HepG2 (cell line): Measurements from ENCODE around the gene TBX19. TPM values are rescaled to one million over a fixed set of nuclear protein-coding genes. Genes with fewer than 3 reads are reported as not detected.
"Not testable (repeated sequence)": the region's sequence is repeated elsewhere in the genome, so short reads cannot be mapped to it uniquely, and the experiment has no call there.

Source experiments
- ATAC-seq: fragments of 200-7000 bp; cut with Tn5 transposase; 3 replicates; pipeline ENCODE4 v1.9.1; 2020; ENCODE audit warnings: mild to moderate bottlenecking, moderate library complexity
- BruUV-seq: library from RNA; stranded (reverse); fragments of 400-500 nt; replicated peaks from 2 replicates; lab custom pipeline; 2021; lab: Mats Ljungman, UMichigan
- CTCF ChIA-PET: fragments of 300-600 bp; formaldehyde crosslinking; extraction: SDS; loops from one replicate; lab custom pipeline; 2021; ENCODE audit warnings: low total read pairs, inconsistent platforms, low intra/inter-chr PET ratio; lab: Yijun Ruan, JAX
- POLR2A ChIA-PET: fragments of 350-600 bp; sonication (Branson Sonifier 250); formaldehyde crosslinking; loops from one replicate; lab custom pipeline; 2020; ENCODE audit warnings: antibody characterized with exemption, inconsistent platforms; lab: Yijun Ruan, JAX
- DNase-seq: peaks from one replicate; pipeline ENCODE4 v3.0.0-alpha.2; 2015; ENCODE audit warnings: low spot score
- FAIRE-seq: peaks from 3 replicates; lab custom pipeline; 2011; peaks lifted over from hg19 to GRCh38; lab: Jason Lieb, UNC
- H2AFZ ChIP-seq: one replicate; pipeline ENCODE4 v1.6.1; 2011; ENCODE audit warnings: low read length, inconsistent platforms
- H3K27ac ChIP-seq: fragments of 300-600 bp; 3 replicates; pipeline ENCODE4 v1.8.0; 2011; ENCODE audit warnings: mixed run types, mild to moderate bottlenecking, mixed read lengths, low read length, inconsistent platforms; ENCODE audit not compliant: insufficient read depth; ENCODE audit errors: extremely low read length
- H3K27me3 ChIP-seq, 2 experiments: fragments of 200-600 bp in 1 of 2; 2 replicates in 1 of 2; 3 replicates in 1 of 2; pipeline versions ENCODE4 v1.6.0 to v1.8.0; 2011; ENCODE audit warnings: low read length in 2 of 2, mild to moderate bottlenecking in 2 of 2, moderate library complexity in 2 of 2, inconsistent platforms in 1 of 2; ENCODE audit not compliant: insufficient read depth in 2 of 2, control insufficient read depth in 1 of 2
- H3K36me3 ChIP-seq, 2 experiments: fragments of 200-600 bp in 1 of 2; replicated peaks in 1 of 2; 2 replicates in 1 of 2; 3 replicates in 1 of 2; pipeline versions ENCODE4 v1.5.1 to v1.8.0; 2011; ENCODE audit warnings: low read length in 2 of 2, inconsistent platforms in 1 of 2; ENCODE audit not compliant: insufficient read depth in 2 of 2, control insufficient read depth in 1 of 2
- H3K4me1 ChIP-seq: 2 replicates; pipeline ENCODE4 v1.5.1; 2012; ENCODE audit warnings: low read length, inconsistent platforms; ENCODE audit not compliant: insufficient read depth
- H3K4me2 ChIP-seq: 2 replicates; pipeline ENCODE4 v1.6.0; 2011; ENCODE audit warnings: low read depth, low read length, inconsistent platforms
- H3K4me3 ChIP-seq, 3 experiments: fragments of 200-600 bp in 1 of 3; sonication (generic), shearing (Covaris generic) in 1 of 3; replicated peaks in 1 of 3; 2 replicates each; pipeline ENCODE4 v1.5.1; 2011 to 2016; ENCODE audit warnings: low read length in 3 of 3, inconsistent platforms in 2 of 3, low read depth in 2 of 3, mild to moderate bottlenecking in 2 of 3, control low read depth in 1 of 3, mixed read lengths in 1 of 3; ENCODE audit not compliant: insufficient read depth in 1 of 3
- H3K79me2 ChIP-seq: one replicate; pipeline ENCODE4 v1.6.1; 2011; ENCODE audit warnings: low read length, inconsistent platforms; ENCODE audit not compliant: insufficient read depth
- H3K9ac ChIP-seq: 2 replicates; pipeline ENCODE4 v1.6.0; 2011; ENCODE audit warnings: mild to moderate bottlenecking, low read depth, low read length, inconsistent platforms; ENCODE audit not compliant: insufficient read depth
- H3K9me3 ChIP-seq: 2 replicates; pipeline ENCODE4 v1.5.1; 2012; ENCODE audit warnings: mild to moderate bottlenecking, low read length
- H4K20me1 ChIP-seq: 2 replicates; pipeline ENCODE4 v1.6.0; 2011; ENCODE audit warnings: inconsistent platforms, mild to moderate bottlenecking, low read length, moderate library complexity; ENCODE audit not compliant: insufficient read depth
- ARID5B ChIP-seq: IDR thresholded peaks from 2 replicates; pipeline ENCODE4 v1.4.0; 2020; ENCODE audit warnings: mild to moderate bottlenecking, missing genetic modification reagents
- ATF4 ChIP-seq, 2 experiments: fragments of 450-650 bp in 1 of 2; sonication (generic) in 1 of 2; formaldehyde crosslinking; IDR thresholded peaks; 2 replicates each; pipeline versions ENCODE4 v1.5.0 to v1.8.0; 2020 to 2022; ENCODE audit warnings: mild to moderate bottlenecking in 1 of 2, missing genetic modification reagents in 1 of 2
- FOXK1 ChIP-seq: sonication (generic); formaldehyde crosslinking; IDR thresholded peaks from 2 replicates; pipeline ENCODE4 v1.4.0; 2020; ENCODE audit warnings: low read depth, missing genetic modification reagents, borderline replicate concordance
- GATAD2A ChIP-seq: IDR thresholded peaks from 2 replicates; pipeline ENCODE4 v1.6.1; 2016
- ISX ChIP-seq: sonication (generic); formaldehyde crosslinking; conservative IDR thresholded peaks from 2 replicates; pipeline ENCODE4 v1.5.0; 2020; ENCODE audit warnings: missing genetic modification reagents
- KAT8 ChIP-seq: IDR thresholded peaks from 2 replicates; pipeline ENCODE4 v1.6.1; 2016; ENCODE audit warnings: missing genetic modification reagents, missing compliant biosample characterization
- NR2F1 ChIP-seq, 2 experiments: fragments of 450-650 bp in 1 of 2; formaldehyde crosslinking in 1 of 2; IDR thresholded peaks; 2 replicates each; pipeline versions ENCODE4 v1.5.0 to v1.6.1; 2016 to 2020; ENCODE audit warnings: mild to moderate bottlenecking in 1 of 2, missing compliant biosample characterization in 1 of 2, missing genetic modification reagents in 1 of 2, moderate library complexity in 1 of 2
- RAD21 ChIP-seq: fragments of 450-650 bp; formaldehyde crosslinking; IDR thresholded peaks from 2 replicates; pipeline ENCODE4 v1.5.0; 2020; ENCODE audit warnings: mild to moderate bottlenecking
- SALL1 ChIP-seq: sonication (generic); formaldehyde crosslinking; IDR thresholded peaks from 2 replicates; pipeline ENCODE4 v1.8.0; 2022; ENCODE audit warnings: mild to moderate bottlenecking, missing genetic modification reagents
- TARDBP ChIP-seq: sonication (generic); formaldehyde crosslinking; IDR thresholded peaks from 2 replicates; pipeline ENCODE4 v1.8.0; 2022; ENCODE audit warnings: mild to moderate bottlenecking, missing genetic modification reagents
- TOPORS ChIP-seq: sonication (generic); formaldehyde crosslinking; IDR thresholded peaks from 2 replicates; pipeline ENCODE4 v1.8.0; 2023; ENCODE audit warnings: mild to moderate bottlenecking, missing genetic modification reagents
- ZNF205 ChIP-seq: IDR thresholded peaks from 2 replicates; pipeline ENCODE4 v1.6.1; 2018; ENCODE audit warnings: missing biosample characterization, missing genetic modification reagents
- ZNF350 ChIP-seq: sonication (generic); formaldehyde crosslinking; IDR thresholded peaks from 2 replicates; pipeline ENCODE4 v1.4.0; 2020; ENCODE audit warnings: mild to moderate bottlenecking, low read depth, missing genetic modification reagents, borderline replicate concordance
- ZNF766 ChIP-seq: sonication (generic); formaldehyde crosslinking; IDR thresholded peaks from 2 replicates; pipeline ENCODE4 v1.5.0; 2020; ENCODE audit warnings: missing genetic modification reagents, borderline replicate concordance
- ZNF891 ChIP-seq: sonication (generic); formaldehyde crosslinking; IDR thresholded peaks from 2 replicates; pipeline ENCODE4 v1.5.0; 2020; ENCODE audit warnings: mild to moderate bottlenecking, missing genetic modification reagents
- ZSCAN29 ChIP-seq: sonication (generic); formaldehyde crosslinking; conservative IDR thresholded peaks from 2 replicates; pipeline ENCODE4 v1.4.0; 2020; ENCODE audit warnings: mild to moderate bottlenecking, missing genetic modification reagents
- WGBS: methylation state at CpG from one replicate; pipeline ENCODE4 v1.1.6; 2017; ENCODE audit warnings: low lambda C conversion rate; 5-methylcytosine and 5-hydroxymethylcytosine counted together
- in situ Hi-C: cut with HindIII; loops from 2 replicates; pipeline ENCODE4 v1.10.0; 2017; ENCODE audit warnings: low pct_unique_long_range_greater_than_20kb; ENCODE audit not compliant: extremely low pct_ligation_motif_present
- intact Hi-C: fragments of 100-400 bp; cut with micrococcal nuclease; formaldehyde crosslinking; loops from one replicate; pipeline ENCODE4 v1.10.0; 2022; ENCODE audit not compliant: unreplicated experiment
- polyA plus RNA-seq, 8 experiments: library from polyadenylated mRNA; depleted of rRNA in 3 of 8; stranded (reverse) in 7 of 8; unstranded in 1 of 8; fragments of >200 nt; fragmentation: Illumina TruSeq in 4 of 8; extraction: Trizol in 4 of 8; gene quantifications; 2 replicates each; pipeline versions ENCODE4 v1.2.1 to v1.2.3, GENCODE V29; 2011 to 2016; ENCODE audit warnings: low read depth in 4 of 8, missing spikeins in 1 of 8, mixed read lengths in 1 of 8; ENCODE audit not compliant: insufficient read depth in 1 of 8
- total RNA-seq, 5 experiments: library from RNA; depleted of rRNA; stranded (reverse); fragments of >200 nt; fragmentation: Illumina TruSeq; extraction: Trizol; gene quantifications; 2 replicates each; pipeline ENCODE4 v1.2.3, GENCODE V29; 2016; ENCODE audit warnings: low read depth in 1 of 5

The TBX19 gene
- total and polyA plus RNA-seq, 2 of the 13 experiments (the other 11 are each of a cell fraction or from before 2014, with no cell fraction given), result 0.31 to 1.4 TPM

GRCh38 chr1:168354335-168355269 lies 73.9 kb downstream of the TBX19 start:
- H4K20me1 ChIP-seq, H3K9me3 ChIP-seq, H3K4me1 ChIP-seq, CTCF ChIA-PET, intact Hi-C loops, H3K36me3 ChIP-seq, BruUV-seq, H3K27me3 ChIP-seq, in situ Hi-C loops: not testable (repeated sequence)
- H3K27ac ChIP-seq, result peak overlapping the region; percentile 72
- H3K4me3 ChIP-seq, result peak overlapping the region; percentile 79 to 89 (median 81)
- WGBS, result under 1% methylated on average over 26 of the region's 36 CpGs
- peak overlapping the region; percentile 77 for H3K9ac ChIP-seq
- peak overlapping the region; percentile 90 for H2AFZ ChIP-seq
- H3K79me2 ChIP-seq, result peaks cover 37% of the 10 kb centered on the region
- peak overlapping the region; percentile 79 for H3K4me2 ChIP-seq
- FAIRE-seq, result peak; percentile 39
- POLR2A ChIA-PET, result interaction anchor here (1.2 to 2.4 kb wide), 5 partner anchors 10 to 1013 kb away, joined by 4 to 15 read pairs (median 10); partner anchors contain the start of genes BLZF1 and NME7
- ATAC-seq, result peak; percentile 91
- peak; percentile 20 for DNase-seq
- TF ChIP-seq ZNF891, result 0 out of 2 replicates have a peak, but pooled peaks have one; percentile 25
- TF ChIP-seq SALL1 (CRISPR knock-in tag), result peak; percentile 78
- TF ChIP-seq ZNF205 (CRISPR knock-in tag), result 0 out of 2 replicates have a peak, but pooled peaks have one; percentile 8
- TF ChIP-seq ZSCAN29 (CRISPR knock-in tag), result 0 out of 2 replicates have a peak, but pooled peaks have one; percentile 30
- TF ChIP-seq FOXK1 (CRISPR knock-in tag), result peak; percentile 55; the same call in 1 of the 2 replicates
- TF ChIP-seq ATF4 (CRISPR knock-in tag; IDR thresholded peaks at IDR 0.05), result 0 out of 4 replicates have a peak, but pooled peaks of 1 of the 2 experiments have one; percentile 36
- 0 out of 2 replicates have a peak, but pooled peaks have one; percentile 40 for TF ChIP-seq TARDBP (CRISPR knock-in tag)
- TF ChIP-seq ZNF350 (CRISPR knock-in tag), result peak; percentile 62; the same call in 1 of the 2 replicates
- peak; percentile 35; the same call in 1 of the 2 replicates for TF ChIP-seq ZNF766 (CRISPR knock-in tag)
- peak; percentile 34; the same call in 1 of the 2 replicates for TF ChIP-seq ISX (CRISPR knock-in tag)
- 0 out of 2 replicates have a peak, but pooled peaks have one; percentile 37 for TF ChIP-seq TOPORS (CRISPR knock-in tag)
- TF ChIP-seq RAD21 (CRISPR knock-in tag), result peak; percentile 25; the same call in 1 of the 2 replicates
- TF ChIP-seq KAT8, result peak; percentile 48; the same call in 1 of the 2 replicates
- TF ChIP-seq ARID5B, result peak; percentile 31; the same call in 1 of the 2 replicates
- TF ChIP-seq GATAD2A (CRISPR knock-in tag), result peak; percentile 37; the same call in 1 of the 2 replicates
- peak in 1 of 2 experiments; percentile 88; a peak in 2 of 4 replicates for TF ChIP-seq NR2F1 (CRISPR knock-in tag; IDR thresholded peaks at IDR 0.05)
